Measurements from ENCODE around the gene NKX6-2.
"Not testable (repeated sequence)": the region's sequence is repeated elsewhere in the genome, so short reads cannot be mapped to it uniquely, and the experiment has no call there.

NKX6-2 gene

GRCh38 chr10:132793871-132794849, 8.2 kb upstream of the NKX6-2 start:
- Mint-ChIP-seq H3K9me3 (no peaks in the 10 kb centered on the region), H3K27me3 (peaks cover 19 to 53% of the 10 kb centered on the region in 2 donors), H3K36me3 (no peaks in the 10 kb centered on the region), H3K4me3 (no peak overlapping the region), H3K4me1 (no peaks in the 10 kb centered on the region), H3K27ac (no peak overlapping the region)
- ATAC-seq (replicated peaks), result no peak
- DNase-seq, result no peak

GRCh38 chr10:132793213-132793612, 7.3 kb upstream of the NKX6-2 start:
- Mint-ChIP-seq H3K36me3 (no peaks in the 10 kb centered on the region), H3K4me3 (no peak overlapping the region), H3K27ac (no peak overlapping the region), H3K4me1 (peaks cover 0 to 4% of the 10 kb centered on the region in 2 donors), H3K9me3 (no peaks in the 10 kb centered on the region), H3K27me3 (peaks cover 19 to 62% of the 10 kb centered on the region in 2 donors)
- ATAC-seq (replicated peaks) (no peak), DNase-seq (no peak)

GRCh38 chr10:132792796-132793195, 6.8 kb upstream of the NKX6-2 start:
- no peak overlapping the region for H3K27ac Mint-ChIP-seq
- DNase-seq (no peak), ATAC-seq (replicated peaks) (no peak)
- H3K36me3 Mint-ChIP-seq, result no peaks in the 10 kb centered on the region
- peaks cover 19 to 65% of the 10 kb centered on the region in 2 donors for H3K27me3 Mint-ChIP-seq
- H3K9me3 Mint-ChIP-seq, result no peaks in the 10 kb centered on the region
- H3K4me1 Mint-ChIP-seq, result peaks cover 0 to 8% of the 10 kb centered on the region in 2 donors
- H3K4me3 Mint-ChIP-seq, result no peak overlapping the region

- not testable (repeated sequence) for DNase-seq; ATAC-seq (replicated peaks); H3K27ac Mint-ChIP-seq; H3K36me3 Mint-ChIP-seq; H3K4me1 Mint-ChIP-seq; H3K9me3 Mint-ChIP-seq; H3K4me3 Mint-ChIP-seq
- H3K27me3 Mint-ChIP-seq, result peaks cover 19 to 65% of the 10 kb centered on the region in 2 donors
Measured at GRCh38 chr10:132792099-132792498, 6.2 kb upstream of the NKX6-2 start.

GRCh38 chr10:132790934-132791829, 5.2 kb upstream of the NKX6-2 start:
- Mint-ChIP-seq H3K4me1 (peaks cover 0 to 8% of the 10 kb centered on the region in 2 donors), H3K9me3 (no peaks in the 10 kb centered on the region)
- peak; percentile 27 to 29 for ATAC-seq (replicated peaks)

GRCh38 chr10:132790470-132790869, 4.5 kb upstream of the NKX6-2 start:
- Mint-ChIP-seq H3K4me1 (peaks cover 0 to 8% of the 10 kb centered on the region in 2 donors), H3K9me3 (no peaks in the 10 kb centered on the region), H3K36me3 (no peaks in the 10 kb centered on the region), H3K27ac (no peak overlapping the region), H3K27me3 (peaks cover 19 to 65% of the 10 kb centered on the region in 2 donors), H3K4me3 (no peak overlapping the region)
- no peak for ATAC-seq (replicated peaks)
- no peak for DNase-seq

More at GRCh38 chr10:132790934-132791829, 5.2 kb upstream of the NKX6-2 start:
- no peaks in the 10 kb centered on the region for H3K36me3 Mint-ChIP-seq
- DNase-seq, result no peak
- no peak overlapping the region for H3K27ac Mint-ChIP-seq
- H3K27me3 Mint-ChIP-seq, result peaks cover 19 to 65% of the 10 kb centered on the region in 2 donors
- no peak overlapping the region for H3K4me3 Mint-ChIP-seq

- Mint-ChIP-seq H3K27ac (no peak overlapping the region), H3K9me3 (no peaks in the 10 kb centered on the region), H3K36me3 (no peaks in the 10 kb centered on the region), H3K4me3 (no peak overlapping the region), H3K4me1 (peaks cover 0 to 8% of the 10 kb centered on the region in 2 donors), H3K27me3 (peaks cover 19 to 60% of the 10 kb centered on the region in 2 donors)
- ATAC-seq (replicated peaks) (no peak), DNase-seq (no peak)
Measured at GRCh38 chr10:132789659-132790148, 3.8 kb upstream of the NKX6-2 start.

GRCh38 chr10:132788831-132789219, 2.9 kb upstream of the NKX6-2 start:
- H3K4me1 Mint-ChIP-seq, result peaks cover 0 to 8% of the 10 kb centered on the region in 2 donors
- H3K36me3 Mint-ChIP-seq, result no peaks in the 10 kb centered on the region
- no peak for ATAC-seq (replicated peaks)
- no peak overlapping the region for H3K27ac Mint-ChIP-seq
- DNase-seq, result no peak
- H3K9me3 Mint-ChIP-seq, result no peaks in the 10 kb centered on the region
- no peak overlapping the region for H3K4me3 Mint-ChIP-seq
- peaks cover 23 to 51% of the 10 kb centered on the region in 2 donors for H3K27me3 Mint-ChIP-seq

GRCh38 chr10:132788180-132788830, 2.4 kb upstream of the NKX6-2 start:
- Mint-ChIP-seq H3K9me3 (no peaks in the 10 kb centered on the region), H3K27me3 (peaks cover 22 to 50% of the 10 kb centered on the region in 2 donors), H3K36me3 (peaks cover under 1 to 3% of the 10 kb centered on the region in 2 donors), H3K27ac (peak overlapping the region; percentile 14), H3K4me1 (peaks cover 0 to 8% of the 10 kb centered on the region in 2 donors), H3K4me3 (peak overlapping the region; percentile 36 to 67)
- ATAC-seq (replicated peaks) (peak in 1 of 2 donors; percentile 23), DNase-seq (no peak)

GRCh38 chr10:132787495-132788179, 1.7 kb upstream of the NKX6-2 start:
- H3K9me3 Mint-ChIP-seq, result no peaks in the 10 kb centered on the region
- H3K27me3 Mint-ChIP-seq, result peaks cover 18 to 48% of the 10 kb centered on the region in 2 donors
- no peak overlapping the region for H3K4me3 Mint-ChIP-seq
- no peak for ATAC-seq (replicated peaks)
- DNase-seq, result no peak
- H3K27ac Mint-ChIP-seq, result peak overlapping the region; percentile 25
- H3K36me3 Mint-ChIP-seq, result peaks cover 7 to 10% of the 10 kb centered on the region in 2 donors
- peaks cover 0 to 8% of the 10 kb centered on the region in 2 donors for H3K4me1 Mint-ChIP-seq

GRCh38 chr10:132786884-132787494, 1.0 kb upstream of the NKX6-2 start:
- H3K4me3 Mint-ChIP-seq, result peak overlapping the region in 1 of 2 donors; percentile 22
- ATAC-seq (replicated peaks), result no peak

GRCh38 chr10:132786476-132786883, 533 bp upstream of the NKX6-2 start:
- peaks cover 0 to 8% of the 10 kb centered on the region in 2 donors for H3K4me1 Mint-ChIP-seq
- DNase-seq (no peak), ATAC-seq (replicated peaks) (no peak)
- H3K27me3 Mint-ChIP-seq, result peaks cover 18 to 45% of the 10 kb centered on the region in 2 donors
- no peak overlapping the region for H3K27ac Mint-ChIP-seq
- H3K4me3 Mint-ChIP-seq, result no peak overlapping the region
- H3K9me3 Mint-ChIP-seq, result no peaks in the 10 kb centered on the region
- H3K36me3 Mint-ChIP-seq, result peaks cover 17 to 20% of the 10 kb centered on the region in 2 donors

More at GRCh38 chr10:132786884-132787494, 1.0 kb upstream of the NKX6-2 start:
- Mint-ChIP-seq H3K27me3 (peaks cover 18 to 47% of the 10 kb centered on the region in 2 donors), H3K27ac (no peak overlapping the region), H3K4me1 (peaks cover 0 to 8% of the 10 kb centered on the region in 2 donors), H3K9me3 (no peaks in the 10 kb centered on the region), H3K36me3 (peaks cover 11 to 15% of the 10 kb centered on the region in 2 donors)
- no peak for DNase-seq
